Colonic mucosa (tissue), 4 donors: Measurements from ENCODE around the gene PASD1. TPM values are rescaled to one million over a fixed set of nuclear protein-coding genes. Genes with fewer than 3 reads are reported as not detected.
"Not testable (repeated sequence)": the region's sequence is repeated elsewhere in the genome, so short reads cannot be mapped to it uniquely, and the experiment has no call there.

Experiments used
- DNase-seq: peaks from one replicate; pipeline ENCODE4 v3.0.0-alpha.2; 2020
- H3K27ac ChIP-seq: fragments of 200-600 bp; one replicate; pipeline ENCODE4 v1.8.0; 2021
- H3K27me3 ChIP-seq: fragments of 200-600 bp; one replicate; pipeline ENCODE4 v1.8.0; 2021
- H3K36me3 ChIP-seq: fragments of 200-600 bp; one replicate; pipeline ENCODE4 v1.8.0; 2021
- H3K4me1 ChIP-seq: fragments of 200-600 bp; one replicate; pipeline ENCODE4 v1.8.0; 2021; ENCODE audit warnings: mild to moderate bottlenecking
- H3K4me3 ChIP-seq: fragments of 200-600 bp; one replicate; pipeline ENCODE4 v1.8.0; 2021
- H3K9ac ChIP-seq, 2 donors: one replicate each; pipeline ENCODE4 v1.7.0; 2013; ENCODE audit warnings: control low read depth in 2 of 2, low read depth in 2 of 2, low read length in 2 of 2
- H3K9me3 ChIP-seq: fragments of 200-600 bp; one replicate; pipeline ENCODE4 v1.8.0; 2021
- intact Hi-C: fragments of 100-400 bp; cut with DNase I; formaldehyde crosslinking; loops from one replicate; pipeline ENCODE4 v1.14.1; 2022
- total RNA-seq, 2 donors: library from RNA; stranded (reverse); fragmentation: NEBNext Ultra II Directional in 1 of 2; extraction: Animal tissue kit (Norgen Biotek cat#: 25700) in 1 of 2; gene quantifications; one replicate each; pipeline ENCODE4 v1.2.1, GENCODE V29; 2021
- TF ChIP-seq, protein P1 (sequence below): fragments of 200-600 bp; IDR thresholded peaks from one replicate; pipeline ENCODE4 v1.8.0; 2022; ENCODE audit warnings: antibody characterized with exemption, mild to moderate bottlenecking
- donor health status: healthy.
- donor health status: DM: no; HTN: no; CAD: no.
- donor health status: DM: no; HTN: no; CAD: no.

The PASD1 gene
- total RNA-seq, 2 donors from 2014 or later, result not detected

DNA sequence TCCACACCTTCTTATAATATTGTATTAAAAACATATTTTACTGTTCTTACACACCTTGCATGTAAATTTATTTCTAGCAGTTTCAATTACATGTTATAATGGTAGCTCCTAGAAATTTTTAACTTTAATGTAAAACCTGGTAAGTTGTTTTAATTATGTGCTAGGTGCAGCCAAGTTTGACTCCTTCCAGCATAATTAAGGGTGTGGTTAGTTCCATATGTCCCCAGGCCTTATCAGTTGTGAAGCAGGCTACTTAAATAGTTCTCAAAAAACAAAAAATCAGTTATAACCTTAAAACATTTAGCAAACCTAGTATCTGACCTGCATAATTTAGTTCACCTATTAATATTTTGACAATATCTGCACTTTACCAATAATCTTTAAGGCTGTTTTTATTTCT lies 26.9 kb upstream of the PASD1 start:
- intact Hi-C loops, result no loop called here
- Histone ChIP-seq H3K9me3 (no peaks in the 10 kb centered on the region), H3K27ac (no peak overlapping the region), H3K4me3 (no peak overlapping the region), H3K27me3 (no peaks in the 10 kb centered on the region), H3K9ac (no peak overlapping the region), H3K4me1 (no peaks in the 10 kb centered on the region), H3K36me3 (no peaks in the 10 kb centered on the region)
- TF ChIP-seq, protein P1, sequence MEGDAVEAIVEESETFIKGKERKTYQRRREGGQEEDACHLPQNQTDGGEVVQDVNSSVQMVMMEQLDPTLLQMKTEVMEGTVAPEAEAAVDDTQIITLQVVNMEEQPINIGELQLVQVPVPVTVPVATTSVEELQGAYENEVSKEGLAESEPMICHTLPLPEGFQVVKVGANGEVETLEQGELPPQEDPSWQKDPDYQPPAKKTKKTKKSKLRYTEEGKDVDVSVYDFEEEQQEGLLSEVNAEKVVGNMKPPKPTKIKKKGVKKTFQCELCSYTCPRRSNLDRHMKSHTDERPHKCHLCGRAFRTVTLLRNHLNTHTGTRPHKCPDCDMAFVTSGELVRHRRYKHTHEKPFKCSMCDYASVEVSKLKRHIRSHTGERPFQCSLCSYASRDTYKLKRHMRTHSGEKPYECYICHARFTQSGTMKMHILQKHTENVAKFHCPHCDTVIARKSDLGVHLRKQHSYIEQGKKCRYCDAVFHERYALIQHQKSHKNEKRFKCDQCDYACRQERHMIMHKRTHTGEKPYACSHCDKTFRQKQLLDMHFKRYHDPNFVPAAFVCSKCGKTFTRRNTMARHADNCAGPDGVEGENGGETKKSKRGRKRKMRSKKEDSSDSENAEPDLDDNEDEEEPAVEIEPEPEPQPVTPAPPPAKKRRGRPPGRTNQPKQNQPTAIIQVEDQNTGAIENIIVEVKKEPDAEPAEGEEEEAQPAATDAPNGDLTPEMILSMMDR, result no peak
- DNase-seq, result no peak

DNA sequence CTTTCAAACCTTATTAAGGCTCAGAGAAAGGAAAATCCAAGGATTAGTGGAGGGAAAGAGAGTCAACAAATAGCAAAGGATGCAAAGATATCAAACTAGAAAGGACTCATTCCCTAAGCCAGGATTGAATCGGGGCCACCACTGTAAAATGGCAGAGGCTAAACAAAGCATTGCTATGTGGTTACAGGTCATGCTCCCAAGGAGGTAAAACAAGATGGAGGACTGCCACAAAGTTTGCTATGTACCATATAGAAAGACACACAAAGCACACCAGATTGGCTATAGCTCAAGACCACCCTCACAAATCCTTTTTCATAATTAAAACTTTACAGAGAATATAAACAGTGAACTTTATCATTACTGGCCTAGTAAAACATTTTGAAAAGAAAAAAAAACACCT lies 25.9 kb upstream of the PASD1 start:
- TF ChIP-seq, protein P1, result no peak
- no peak overlapping the region for H3K27ac ChIP-seq
- H3K36me3 ChIP-seq, result no peaks in the 10 kb centered on the region
- no peak overlapping the region for H3K9ac ChIP-seq
- H3K27me3 ChIP-seq, result no peaks in the 10 kb centered on the region
- DNase-seq, result no peak
- H3K4me1 ChIP-seq, result no peaks in the 10 kb centered on the region
- no peak overlapping the region for H3K4me3 ChIP-seq
- H3K9me3 ChIP-seq, result no peaks in the 10 kb centered on the region
- intact Hi-C loops, result no loop called here

DNA sequence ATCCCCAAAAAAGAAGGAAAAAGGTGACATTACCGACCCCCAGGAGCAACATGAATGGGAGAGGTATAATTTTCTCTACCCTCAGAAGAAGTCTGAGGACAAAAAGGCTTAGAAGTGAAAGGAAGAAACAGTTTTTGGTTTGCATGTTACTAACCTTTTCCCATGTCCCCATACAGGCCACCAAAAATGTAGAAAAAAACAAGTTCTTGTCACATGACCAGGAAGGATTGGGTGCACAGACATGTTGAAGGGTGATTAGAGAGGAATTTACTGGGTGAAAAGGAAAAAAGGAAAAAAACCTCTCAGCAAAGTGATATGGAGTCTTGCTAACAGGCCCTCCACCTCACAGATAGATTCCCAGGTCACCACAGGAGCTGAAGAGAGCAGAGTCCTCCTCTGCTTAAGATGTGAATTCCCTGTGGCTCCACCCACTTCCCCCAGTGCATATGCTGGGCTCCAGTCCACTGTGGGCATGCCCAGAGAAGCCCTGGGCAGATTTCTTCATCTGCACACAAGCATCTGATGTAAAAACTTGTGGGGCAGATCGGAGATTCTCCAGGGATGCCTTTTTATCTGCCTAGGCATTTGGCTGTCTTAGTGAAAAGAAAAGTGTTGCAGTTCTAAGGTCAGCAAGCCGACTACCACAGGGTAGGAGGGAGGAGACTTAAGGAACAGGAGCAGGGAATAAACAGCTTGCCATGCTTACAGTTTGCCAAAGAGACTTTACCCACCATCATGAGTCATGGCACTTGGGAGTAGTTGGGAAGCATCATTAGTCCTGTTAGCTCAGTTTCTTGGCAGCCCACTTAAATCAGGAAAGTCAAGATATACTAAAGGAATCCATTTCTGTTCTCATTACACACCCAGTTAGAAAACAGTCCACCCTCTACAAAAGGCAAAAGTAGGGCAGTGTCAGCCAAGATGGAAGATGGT lies 25.0 kb upstream of the PASD1 start:
- intact Hi-C loops, result no loop called here
- no peak for DNase-seq
- H3K9ac ChIP-seq, result no peak overlapping the region
- no peaks in the 10 kb centered on the region for H3K9me3 ChIP-seq
- H3K4me3 ChIP-seq, result no peak overlapping the region
- no peaks in the 10 kb centered on the region for H3K36me3 ChIP-seq
- no peaks in the 10 kb centered on the region for H3K27me3 ChIP-seq
- TF ChIP-seq, protein P1, result no peak
- H3K27ac ChIP-seq, result no peak overlapping the region
- H3K4me1 ChIP-seq, result no peaks in the 10 kb centered on the region

DNA sequence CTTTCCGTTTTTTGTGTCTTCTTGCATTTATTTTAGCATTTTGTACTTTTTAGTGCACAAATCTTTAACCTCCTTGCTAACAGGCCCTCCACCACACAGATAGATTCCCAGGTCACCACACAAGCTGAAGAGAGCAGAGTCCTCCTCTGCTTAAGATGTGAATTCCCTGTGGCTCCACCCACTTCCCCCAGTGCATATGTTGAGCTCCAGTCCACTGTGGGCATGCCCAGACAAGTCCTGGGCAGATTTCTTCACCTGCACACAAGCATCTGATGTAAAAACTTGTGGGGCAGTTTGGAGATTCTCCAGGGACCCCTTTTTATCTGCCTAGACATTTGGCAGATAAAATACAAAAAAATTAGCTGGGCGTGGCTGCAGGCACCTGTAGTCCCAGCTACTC lies 19.8 kb upstream of the PASD1 start:
- Histone ChIP-seq H3K4me1 (no peaks in the 10 kb centered on the region), H3K9ac (no peak overlapping the region), H3K36me3 (no peaks in the 10 kb centered on the region), H3K27ac (no peak overlapping the region), H3K4me3 (no peak overlapping the region), H3K27me3 (no peaks in the 10 kb centered on the region), H3K9me3 (no peaks in the 10 kb centered on the region)
- no peak for DNase-seq
- TF ChIP-seq, protein P1, result no peak
- intact Hi-C loops, result no loop called here

DNA sequence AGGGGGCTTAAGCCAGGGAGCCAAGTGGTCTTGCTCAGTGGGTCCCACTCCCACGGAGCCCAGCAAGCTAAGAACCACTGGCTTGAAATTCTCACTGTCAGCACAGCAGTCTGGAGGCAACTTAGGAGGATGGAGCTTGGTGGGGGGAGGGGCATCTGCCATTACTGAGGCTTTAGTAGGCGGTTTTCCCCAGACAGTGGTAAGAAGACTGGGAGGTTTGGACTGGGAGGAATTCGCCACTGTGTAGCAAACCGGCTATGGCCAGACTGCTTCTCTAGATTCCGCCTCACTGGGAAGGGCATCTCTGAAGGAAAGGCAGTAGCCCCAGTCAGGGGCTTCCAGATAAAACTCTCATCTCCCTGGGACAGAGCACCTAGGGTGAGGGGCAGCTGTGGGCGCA lies 17.2 kb upstream of the PASD1 start:
- H3K4me3 ChIP-seq, H3K9ac ChIP-seq, H3K4me1 ChIP-seq, intact Hi-C loops, H3K9me3 ChIP-seq, DNase-seq, H3K36me3 ChIP-seq, H3K27me3 ChIP-seq, H3K27ac ChIP-seq: not testable (repeated sequence)

DNA sequence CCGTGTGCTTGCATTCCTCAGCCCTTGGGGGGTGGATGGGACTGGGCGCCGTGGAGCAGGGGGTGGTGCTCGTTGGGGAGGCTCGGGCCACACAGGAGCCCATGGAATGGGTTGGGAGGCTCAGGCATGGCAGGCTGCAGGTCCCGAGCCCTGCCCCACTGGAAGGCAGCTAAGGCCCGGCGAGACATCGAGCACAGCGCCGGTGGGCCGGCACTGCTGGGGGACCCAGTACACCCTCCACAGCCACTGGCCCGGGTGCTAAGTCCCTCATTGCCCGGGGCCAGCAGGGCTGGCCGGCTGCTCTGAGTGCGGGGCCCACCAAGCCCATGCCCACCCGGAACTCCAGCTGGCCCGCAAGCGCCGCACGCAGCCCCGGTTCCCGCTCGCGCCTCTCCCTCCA lies 12.3 kb upstream of the PASD1 start:
- H3K4me3 ChIP-seq, DNase-seq, H3K4me1 ChIP-seq, H3K9me3 ChIP-seq, H3K36me3 ChIP-seq, H3K9ac ChIP-seq, intact Hi-C loops, H3K27me3 ChIP-seq, H3K27ac ChIP-seq: not testable (repeated sequence)
